NCI-H2227 treated with DMSO at 0.1 percent for 48 hours (cell line): Measurements from ENCODE around the gene TRRAP.

Experiments used
- DNase-seq: peaks from one replicate; lab custom pipeline; 2025; lab: John Stamatoyannopoulos, UW

TRRAP gene

GRCh38 chr7:98949336-98950044 is 71.2 kb downstream of the TRRAP start:
- DNase-seq = no peak

GRCh38 chr7:98955992-98956391 is 77.7 kb downstream of the TRRAP start:
- no peak for DNase-seq

GRCh38 chr7:98956469-98956868 is 78.1 kb downstream of the TRRAP start:
- DNase-seq = no peak

- no peak for DNase-seq
These were observed 78.6 kb downstream of the TRRAP start for GRCh38 chr7:98956937-98957336.

- no peak for DNase-seq
These were observed 79.4 kb downstream of the TRRAP start for GRCh38 chr7:98957766-98958165.

- no peak for DNase-seq
These were observed 80.6 kb downstream of the TRRAP start for GRCh38 chr7:98958968-98959367.

GRCh38 chr7:98963305-98963704 is 85.0 kb downstream of the TRRAP start:
- DNase-seq = no peak

- no peak for DNase-seq
These were observed 86.3 kb downstream of the TRRAP start for GRCh38 chr7:98964596-98964995.

- DNase-seq = no peak
These were observed 90.3 kb downstream of the TRRAP start for GRCh38 chr7:98968621-98969020.

- DNase-seq = no peak
These were observed 91.1 kb downstream of the TRRAP start for GRCh38 chr7:98969386-98969785.

GRCh38 chr7:98970016-98970615 is 91.8 kb downstream of the TRRAP start:
- no peak for DNase-seq

- no peak for DNase-seq
These were observed 92.5 kb downstream of the TRRAP start for GRCh38 chr7:98970805-98971204.

- no peak for DNase-seq
These were observed 95.9 kb downstream of the TRRAP start for GRCh38 chr7:98974205-98974604.

- no peak for DNase-seq
These were observed 96.8 kb downstream of the TRRAP start for GRCh38 chr7:98974906-98975816.

GRCh38 chr7:98976396-98977185 is 98.3 kb downstream of the TRRAP start:
- no peak for DNase-seq

- no peak for DNase-seq
These were observed 100.3 kb downstream of the TRRAP start for GRCh38 chr7:98978672-98979071.

- DNase-seq = no peak
These were observed 103.4 kb downstream of the TRRAP start for GRCh38 chr7:98981701-98982100.

- DNase-seq = no peak
These were observed 104.4 kb downstream of the TRRAP start for GRCh38 chr7:98982686-98983085.

GRCh38 chr7:98984126-98984525 is 105.8 kb downstream of the TRRAP start:
- no peak for DNase-seq

GRCh38 chr7:98985406-98985805 is 107.1 kb downstream of the TRRAP start:
- DNase-seq = no peak

GRCh38 chr7:98985945-98986344 is 107.6 kb downstream of the TRRAP start:
- DNase-seq = no peak

GRCh38 chr7:98988641-98989040 is 110.3 kb downstream of the TRRAP start:
- DNase-seq = no peak
